GM12874 (cell line): ENCODE results near the gene CA10.

ENCODE experiments used
- TF ChIP-seq, protein P1 (sequence below): IDR thresholded peaks from 2 replicates; pipeline ENCODE4 v1.5.1; 2011; ENCODE audit warnings: low read depth, mild to moderate bottlenecking, control low read depth, low read length, moderate library complexity; ENCODE audit not compliant: insufficient read depth

CA10 gene

DNA sequence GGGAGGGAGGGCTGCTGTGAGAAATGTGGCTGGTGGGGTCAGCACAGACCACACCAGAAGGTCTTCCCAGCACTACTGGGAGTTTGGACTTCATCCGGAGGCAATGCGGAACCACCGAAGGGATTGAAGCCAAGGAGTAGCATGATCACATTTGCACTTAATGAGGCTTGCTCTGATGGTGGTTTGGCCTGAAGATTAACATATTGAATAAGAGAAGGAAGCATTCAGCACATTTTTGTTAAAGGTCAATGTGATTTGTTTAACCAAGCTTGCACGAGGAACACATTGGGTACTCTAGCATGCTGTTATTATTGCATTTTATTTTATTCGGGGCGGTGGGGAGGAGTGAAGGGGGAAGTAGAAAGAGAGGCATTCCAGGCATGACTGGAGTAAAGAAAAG lies 519.5 kb downstream of the CA10 start:
- TF ChIP-seq, protein P1, sequence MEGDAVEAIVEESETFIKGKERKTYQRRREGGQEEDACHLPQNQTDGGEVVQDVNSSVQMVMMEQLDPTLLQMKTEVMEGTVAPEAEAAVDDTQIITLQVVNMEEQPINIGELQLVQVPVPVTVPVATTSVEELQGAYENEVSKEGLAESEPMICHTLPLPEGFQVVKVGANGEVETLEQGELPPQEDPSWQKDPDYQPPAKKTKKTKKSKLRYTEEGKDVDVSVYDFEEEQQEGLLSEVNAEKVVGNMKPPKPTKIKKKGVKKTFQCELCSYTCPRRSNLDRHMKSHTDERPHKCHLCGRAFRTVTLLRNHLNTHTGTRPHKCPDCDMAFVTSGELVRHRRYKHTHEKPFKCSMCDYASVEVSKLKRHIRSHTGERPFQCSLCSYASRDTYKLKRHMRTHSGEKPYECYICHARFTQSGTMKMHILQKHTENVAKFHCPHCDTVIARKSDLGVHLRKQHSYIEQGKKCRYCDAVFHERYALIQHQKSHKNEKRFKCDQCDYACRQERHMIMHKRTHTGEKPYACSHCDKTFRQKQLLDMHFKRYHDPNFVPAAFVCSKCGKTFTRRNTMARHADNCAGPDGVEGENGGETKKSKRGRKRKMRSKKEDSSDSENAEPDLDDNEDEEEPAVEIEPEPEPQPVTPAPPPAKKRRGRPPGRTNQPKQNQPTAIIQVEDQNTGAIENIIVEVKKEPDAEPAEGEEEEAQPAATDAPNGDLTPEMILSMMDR = no peak

DNA sequence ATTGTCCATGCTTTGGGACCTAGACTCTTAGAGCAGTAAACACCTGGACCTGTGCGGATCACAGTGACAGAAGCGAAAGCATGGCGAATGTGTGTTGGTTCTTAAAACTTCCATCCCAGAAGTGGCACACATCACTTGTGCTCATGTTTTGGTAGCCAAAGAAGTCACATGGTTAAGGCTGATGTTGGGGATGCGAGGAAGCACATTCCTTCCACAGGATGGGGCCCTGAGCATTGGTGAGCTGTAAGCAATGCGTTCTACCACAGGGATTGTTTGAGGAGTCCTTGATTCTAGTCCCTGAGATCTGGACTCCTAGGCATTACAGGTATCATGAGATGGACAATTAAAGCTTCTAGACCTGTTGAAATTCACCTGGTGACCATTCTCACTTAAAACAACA lies 522.2 kb downstream of the CA10 start:
- TF ChIP-seq, protein P1 = no peak

DNA sequence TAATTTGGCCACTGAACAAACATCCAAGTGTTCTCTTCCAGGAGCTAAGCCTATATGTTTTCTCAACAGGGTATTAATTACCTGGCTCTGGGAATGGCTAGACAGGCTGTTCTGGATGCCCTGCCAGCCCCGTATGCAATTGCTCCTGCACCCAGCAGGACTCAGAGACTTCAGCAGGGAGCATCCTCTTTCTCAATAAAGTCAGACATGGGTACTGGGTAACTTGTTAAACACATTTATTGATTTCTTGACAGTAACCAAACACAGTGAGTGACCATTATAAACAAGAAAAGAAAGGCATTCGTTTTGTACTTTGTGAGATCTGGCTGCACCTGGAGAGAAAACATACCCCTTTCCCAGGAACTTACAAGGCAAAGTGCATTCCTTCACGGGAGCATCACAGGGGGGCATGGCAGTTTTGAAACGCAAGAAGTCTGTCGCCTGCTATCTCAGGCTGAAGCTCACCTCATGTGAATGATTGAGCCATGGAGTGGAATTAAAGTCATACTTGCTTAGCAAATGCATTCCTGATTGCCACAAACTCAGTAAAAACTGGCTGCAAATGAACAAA lies 528.3 kb downstream of the CA10 start:
- TF ChIP-seq, protein P1 = no peak

DNA sequence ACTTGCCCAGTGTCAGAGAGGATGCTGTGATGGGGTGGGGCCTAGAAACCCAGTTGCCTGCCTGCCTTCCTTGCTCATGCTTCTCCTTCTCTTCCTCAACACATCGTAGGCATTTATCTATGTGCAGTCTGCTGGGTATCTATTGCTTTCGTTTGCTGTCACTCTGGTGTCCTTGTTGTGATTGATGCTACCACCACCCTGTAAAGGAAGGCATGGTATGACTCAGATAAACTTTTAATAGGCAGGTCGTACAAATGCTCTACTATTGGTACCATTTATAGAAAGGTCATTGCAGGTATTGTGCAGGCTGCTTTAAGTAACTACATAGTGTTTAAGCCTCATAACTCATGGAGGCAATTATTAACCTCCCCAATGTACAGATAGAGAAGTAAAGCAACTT lies 529.3 kb downstream of the CA10 start:
- TF ChIP-seq, protein P1 = no peak

DNA sequence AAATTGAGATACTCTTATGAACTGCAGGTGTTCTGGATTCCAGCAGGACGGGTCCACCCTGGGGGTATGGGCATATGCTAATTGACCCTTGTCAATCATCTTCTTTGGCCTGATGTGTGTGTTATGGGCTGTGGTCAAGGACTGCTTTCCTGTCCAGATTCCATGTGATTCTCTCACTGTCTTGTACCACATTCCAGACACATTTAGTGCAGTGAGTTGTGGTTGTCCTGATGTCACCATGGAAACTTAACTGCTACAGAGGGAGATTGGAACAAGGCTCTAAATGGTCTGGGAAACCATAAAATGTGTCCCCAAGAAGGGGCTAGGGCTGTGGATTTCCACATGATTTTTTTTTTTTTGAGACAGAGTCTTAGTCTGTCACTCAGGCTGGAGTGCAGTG lies 530.7 kb downstream of the CA10 start:
- TF ChIP-seq, protein P1 = no peak

DNA sequence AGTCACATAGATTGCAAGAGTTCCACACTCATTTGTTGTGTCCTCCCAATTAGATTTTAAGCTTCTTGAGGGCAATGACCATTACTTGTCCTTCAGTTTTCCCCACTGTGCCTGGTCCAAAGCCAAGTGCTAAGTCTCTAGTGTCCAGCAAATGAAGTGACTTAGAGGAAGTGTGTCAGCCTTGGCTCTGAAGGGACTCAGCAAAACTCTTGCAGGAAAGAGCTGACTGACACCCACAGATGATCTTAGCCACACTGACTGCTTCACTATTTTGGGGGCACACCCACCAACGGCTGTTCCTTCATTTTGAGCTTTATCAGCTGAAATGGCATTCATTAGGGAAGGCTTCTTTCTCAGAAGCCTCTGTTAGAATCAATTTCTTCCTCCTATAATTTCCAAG lies 540.0 kb downstream of the CA10 start:
- TF ChIP-seq, protein P1 = no peak

DNA sequence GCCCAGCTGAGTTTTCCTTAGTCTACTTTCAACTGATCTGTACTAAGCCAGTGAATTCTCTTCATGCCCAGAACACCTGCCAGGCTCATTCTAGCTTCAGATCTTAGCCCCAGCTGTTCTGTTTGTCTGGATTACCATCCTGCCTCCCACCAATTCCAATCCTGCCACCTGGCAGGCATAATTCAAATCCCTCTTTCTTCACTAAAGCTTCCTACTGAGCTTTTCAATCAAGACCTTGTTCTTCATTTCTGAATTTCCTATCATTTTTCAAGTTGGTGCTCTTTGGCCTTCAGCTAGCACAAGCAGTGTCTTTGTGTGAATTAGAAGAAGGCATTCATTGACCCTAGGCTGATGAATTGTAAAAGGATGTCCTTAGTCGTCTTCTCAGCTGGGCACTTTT lies 540.5 kb downstream of the CA10 start:
- TF ChIP-seq, protein P1 = no peak
